IPS-11a (cell line): ENCODE data around the gene ROPN1B.

Experiments
- H3K4me3 ChIP-seq: one replicate; pipeline ENCODE4 v1.5.1; 2013; ENCODE audit warnings: low read depth, low read length, control low read depth

The ROPN1B gene

DNA sequence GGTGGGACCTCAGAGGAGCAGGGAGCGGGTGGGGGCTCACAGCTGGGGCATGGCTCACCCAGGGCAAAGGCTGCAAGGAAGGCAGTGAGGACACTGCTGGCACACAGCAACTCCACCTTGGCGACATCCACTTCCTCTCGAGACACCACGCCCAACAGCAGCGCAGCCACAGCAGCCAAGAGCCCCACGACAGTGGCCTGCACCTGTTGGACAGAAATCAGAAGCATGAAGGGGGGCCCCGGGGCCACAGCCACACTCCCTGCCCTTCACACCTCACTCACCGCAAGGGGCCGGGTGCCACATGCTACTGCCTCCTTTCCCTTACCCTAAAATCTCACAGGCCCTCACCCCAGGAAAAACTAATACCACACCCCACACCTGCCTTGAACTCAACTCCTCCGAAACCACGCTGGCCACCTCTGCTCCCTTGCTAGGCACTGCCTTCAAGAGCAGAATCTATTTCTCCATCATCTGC is 57.3 kb downstream of the ROPN1B start:
- no peak overlapping the region for H3K4me3 ChIP-seq

DNA sequence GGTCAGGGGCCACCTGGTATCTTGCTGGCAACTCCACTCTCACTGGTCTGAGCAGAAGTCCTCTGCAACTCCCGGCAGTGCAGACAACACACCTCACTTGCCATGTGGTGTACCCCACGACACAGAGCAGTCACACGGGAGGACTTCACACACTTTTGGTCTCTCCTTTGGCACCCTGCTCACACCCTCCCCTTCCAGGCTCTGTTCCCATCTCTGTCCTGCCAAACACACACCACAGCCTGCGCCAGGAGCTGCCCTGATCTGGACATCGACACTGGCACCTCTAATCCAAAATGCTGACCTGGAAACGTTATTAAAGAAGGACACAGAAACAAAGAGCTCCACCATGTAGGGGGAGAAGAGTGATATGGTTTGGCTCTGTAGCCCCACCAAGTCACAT is 57.8 kb downstream of the ROPN1B start:
- H3K4me3 ChIP-seq = no peak overlapping the region

- H3K4me3 ChIP-seq = no peak overlapping the region
Measured at GRCh38 chr3:126028096-126028495, 59.1 kb downstream of the ROPN1B start.

DNA sequence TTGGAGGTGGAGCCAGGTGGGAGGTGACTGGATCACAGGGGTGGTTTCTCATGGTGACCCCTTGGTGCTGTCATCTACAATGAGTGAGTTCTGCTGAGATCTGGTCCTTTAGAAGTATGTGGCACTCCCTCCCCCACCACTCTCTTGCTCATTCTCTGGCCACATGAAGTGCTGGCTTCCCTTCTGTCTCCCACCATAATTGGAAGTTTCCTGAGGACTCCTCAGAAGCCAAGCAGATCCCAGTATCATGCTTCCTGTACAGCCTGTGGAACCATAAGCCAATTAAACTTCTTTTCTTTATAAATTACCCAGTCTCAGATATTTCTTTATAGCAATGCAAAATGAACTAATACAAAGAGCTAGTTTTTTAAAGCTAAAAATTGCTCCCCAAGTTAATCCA is 60.3 kb downstream of the ROPN1B start:
- H3K4me3 ChIP-seq = no peak overlapping the region

- H3K4me3 ChIP-seq = no peak overlapping the region
Measured at GRCh38 chr3:126030455-126030854, 61.5 kb downstream of the ROPN1B start.

- no peak overlapping the region for H3K4me3 ChIP-seq
Measured at GRCh38 chr3:126031981-126032471, 63.0 kb downstream of the ROPN1B start.
